HT-29 (cell line): ENCODE results near the gene KIAA1191. TPM values are rescaled to one million over a fixed set of nuclear protein-coding genes. Genes with fewer than 3 reads are reported as not detected.

Experiments used
- DNase-seq: peaks from one replicate; pipeline ENCODE4 v3.0.0-alpha.2; 2015; ENCODE audit warnings: low spot score
- total RNA-seq: library from RNA; depleted of rRNA; stranded (reverse); fragments of >200 nt; shearing (Covaris generic); gene quantifications from 2 replicates; pipeline ENCODE4 v1.2.3, GENCODE V29; 2014

The KIAA1191 gene
- total RNA-seq, 1 experiment from 2014 or later, result 53.5 TPM

- no peak for DNase-seq
Measured at GRCh38 chr5:176365351-176366231, 4.0 kb upstream of the KIAA1191 start, which contains the start of gene ARL10. TSS of gene ARL10 (plus strand) at chr5:176365487. CDS start at chr5:176365564, 77 bp downstream.

DNA sequence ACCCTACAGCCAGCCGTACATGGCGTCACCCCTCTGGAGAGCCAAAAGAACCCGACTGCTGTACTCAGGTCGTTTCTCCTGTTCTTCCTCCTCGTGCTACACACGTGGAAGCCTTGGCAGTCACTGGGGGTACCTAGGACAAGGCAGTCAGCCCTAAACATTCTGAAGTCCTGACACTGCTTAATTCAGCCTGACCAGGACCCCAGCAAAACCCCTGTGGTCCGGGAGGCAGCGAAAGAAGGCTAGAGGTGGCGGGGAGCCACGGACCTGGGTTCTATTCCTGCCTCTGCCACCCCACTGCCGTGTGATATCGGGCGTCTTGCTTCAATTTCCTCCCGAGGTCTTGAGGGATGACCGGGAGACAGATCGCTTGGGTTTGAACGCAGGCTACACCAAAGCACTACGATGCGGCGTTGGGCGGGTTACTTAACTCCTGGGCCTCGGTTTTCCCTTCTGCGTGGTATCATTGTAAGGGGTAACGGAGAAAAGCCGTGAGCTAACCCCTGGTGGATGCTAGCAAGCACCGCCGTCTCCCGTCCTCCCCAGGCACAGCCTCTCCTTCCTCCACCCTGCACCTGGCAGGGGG is 3.3 kb upstream of the KIAA1191 start:
- DNase-seq, result no peak

DNA sequence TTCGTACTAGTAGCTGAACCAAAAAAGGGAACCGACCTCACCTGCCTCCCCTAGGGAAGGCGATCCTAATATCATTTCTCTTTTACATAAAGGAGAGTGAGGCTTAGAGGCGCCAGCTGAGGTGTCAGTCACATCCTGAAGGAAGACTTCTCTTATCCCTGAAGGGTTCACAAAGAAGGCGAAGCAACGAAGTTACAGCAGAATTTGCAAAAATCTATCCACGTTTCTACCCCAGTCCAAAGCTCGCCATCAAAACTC is 598 bp upstream of the KIAA1191 start:
- DNase-seq, result no peak

DNA sequence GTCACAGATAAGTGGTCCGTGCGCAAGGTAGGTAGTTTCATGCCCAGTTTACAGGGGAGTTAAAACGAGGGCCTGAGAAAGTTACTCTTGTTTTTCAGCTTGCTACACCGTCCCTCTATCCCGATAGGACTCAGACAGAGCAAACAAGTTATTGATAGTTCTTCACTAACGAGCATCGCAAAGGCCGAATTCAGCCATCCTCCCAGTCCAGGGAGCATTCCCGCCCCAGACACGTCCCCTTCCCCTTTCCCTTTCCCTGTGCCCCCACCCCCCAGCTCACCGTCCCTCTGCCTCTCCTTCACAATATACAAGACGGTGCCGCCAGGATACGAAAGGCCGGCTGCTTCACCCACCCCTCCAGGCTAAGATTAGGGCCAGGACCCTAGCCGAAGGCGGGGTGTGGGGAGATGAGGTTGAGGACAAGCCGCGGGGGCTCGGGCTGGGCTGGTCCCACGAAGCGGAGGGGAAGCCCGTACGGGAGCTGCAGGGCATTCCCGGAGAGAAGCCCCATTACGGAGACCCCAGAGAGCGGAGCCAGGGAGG is 599 bp downstream of the KIAA1191 start:
- DNase-seq, result peak; percentile 7

- DNase-seq, result no peak
Measured at GRCh38 chr5:176359658-176360057, 1.9 kb downstream of the KIAA1191 start.

GRCh38 chr5:176356179-176356566 is 5.4 kb downstream of the KIAA1191 start:
- no peak for DNase-seq

DNA sequence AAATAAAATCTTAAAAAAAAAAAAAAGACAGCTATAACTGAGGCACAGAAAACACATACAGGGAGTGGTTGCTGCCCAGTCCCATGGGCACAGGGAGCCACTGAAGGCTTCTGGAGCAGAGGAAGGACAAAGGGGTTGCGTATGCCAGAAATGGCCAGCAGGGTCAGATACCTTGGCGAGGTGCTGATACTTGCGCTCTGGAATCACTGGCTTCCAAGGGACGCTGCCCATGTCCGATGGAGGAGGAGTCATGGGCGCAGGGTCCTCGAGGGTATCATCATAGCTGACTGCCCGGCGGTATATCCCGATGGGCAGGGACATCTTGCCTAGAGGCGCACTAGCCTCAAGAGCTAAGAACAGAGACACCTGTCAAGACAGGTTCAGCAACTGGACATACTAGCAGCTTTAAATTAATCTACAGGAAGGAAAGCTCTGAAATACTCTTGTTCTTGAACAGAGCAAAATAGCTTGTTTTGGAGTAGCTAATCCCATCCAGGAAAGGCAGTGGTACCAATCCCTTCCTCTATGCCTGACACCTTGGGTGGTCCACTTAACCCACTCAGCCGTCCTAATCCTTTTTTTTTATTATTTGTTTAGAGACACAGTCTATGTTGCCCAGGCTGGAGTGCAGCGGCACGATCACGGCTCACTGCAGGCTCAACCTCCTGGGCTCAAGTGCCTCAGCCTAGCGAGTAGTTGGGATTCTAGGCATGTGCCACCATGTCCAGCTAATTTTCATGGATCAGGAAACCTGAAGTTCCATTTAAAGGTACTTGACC is 6.0 kb downstream of the KIAA1191 start:
- no peak for DNase-seq

GRCh38 chr5:176353533-176353932 is 8.0 kb downstream of the KIAA1191 start:
- no peak for DNase-seq

DNA sequence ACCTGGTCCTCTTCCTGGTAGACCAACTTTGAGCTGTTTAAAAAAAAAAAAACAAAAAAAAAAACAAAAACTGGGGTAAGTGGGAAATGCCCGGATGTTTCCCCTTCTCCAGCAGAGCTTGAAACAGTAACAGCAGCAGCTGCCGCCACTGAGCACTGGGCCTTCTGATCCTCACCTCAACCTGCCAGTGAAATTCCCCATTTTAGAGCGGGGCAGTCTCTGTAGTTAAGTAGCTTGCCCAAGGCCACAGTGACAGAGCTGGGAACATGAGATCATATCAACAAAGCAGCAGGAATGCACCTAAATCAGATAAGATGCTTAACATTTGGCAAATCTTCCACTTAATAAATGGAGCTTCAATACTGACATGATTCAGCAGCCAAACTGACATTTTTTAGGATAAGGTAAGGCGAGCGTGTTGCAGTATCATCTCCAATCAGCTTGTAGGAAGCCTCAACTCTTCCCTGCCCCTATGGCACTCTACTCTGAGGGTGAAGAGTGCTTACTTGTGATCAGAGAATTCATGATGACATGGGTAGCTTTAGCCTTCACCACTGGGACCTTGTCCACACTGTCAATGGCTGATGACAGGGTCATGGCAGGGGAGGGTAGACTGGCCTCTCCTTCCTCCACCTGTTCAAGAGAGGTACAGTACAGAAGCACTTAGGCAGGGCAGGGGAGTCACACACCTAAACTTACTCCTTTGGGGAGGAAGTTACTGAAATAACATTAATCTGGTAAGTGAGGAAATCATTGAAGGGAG is 9.3 kb downstream of the KIAA1191 start:
- no peak for DNase-seq

DNA sequence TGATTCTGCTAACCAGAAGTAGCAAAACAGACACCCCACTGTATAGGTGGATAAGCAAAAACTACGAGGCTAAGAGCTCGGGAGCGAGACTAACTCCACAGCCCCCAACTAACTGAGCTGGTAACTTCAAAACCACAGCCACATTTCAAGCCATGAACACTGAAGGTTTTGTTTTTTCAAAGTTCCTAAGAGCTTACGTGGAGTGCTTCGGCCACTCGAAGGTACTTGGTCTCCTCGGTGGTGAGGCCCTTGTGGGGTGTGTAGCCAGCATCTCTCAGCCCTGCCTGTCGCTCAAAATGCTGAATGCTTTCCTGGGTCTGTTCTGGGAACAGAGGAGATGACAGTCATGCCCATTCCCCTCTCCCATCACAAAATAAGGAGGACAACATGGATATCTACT is 11.1 kb downstream of the KIAA1191 start:
- DNase-seq, result no peak

GRCh38 chr5:176342766-176343458 is 18.7 kb downstream of the KIAA1191 start:
- no peak for DNase-seq

GRCh38 chr5:176342158-176342483 is 19.4 kb downstream of the KIAA1191 start:
- DNase-seq, result no peak

DNA sequence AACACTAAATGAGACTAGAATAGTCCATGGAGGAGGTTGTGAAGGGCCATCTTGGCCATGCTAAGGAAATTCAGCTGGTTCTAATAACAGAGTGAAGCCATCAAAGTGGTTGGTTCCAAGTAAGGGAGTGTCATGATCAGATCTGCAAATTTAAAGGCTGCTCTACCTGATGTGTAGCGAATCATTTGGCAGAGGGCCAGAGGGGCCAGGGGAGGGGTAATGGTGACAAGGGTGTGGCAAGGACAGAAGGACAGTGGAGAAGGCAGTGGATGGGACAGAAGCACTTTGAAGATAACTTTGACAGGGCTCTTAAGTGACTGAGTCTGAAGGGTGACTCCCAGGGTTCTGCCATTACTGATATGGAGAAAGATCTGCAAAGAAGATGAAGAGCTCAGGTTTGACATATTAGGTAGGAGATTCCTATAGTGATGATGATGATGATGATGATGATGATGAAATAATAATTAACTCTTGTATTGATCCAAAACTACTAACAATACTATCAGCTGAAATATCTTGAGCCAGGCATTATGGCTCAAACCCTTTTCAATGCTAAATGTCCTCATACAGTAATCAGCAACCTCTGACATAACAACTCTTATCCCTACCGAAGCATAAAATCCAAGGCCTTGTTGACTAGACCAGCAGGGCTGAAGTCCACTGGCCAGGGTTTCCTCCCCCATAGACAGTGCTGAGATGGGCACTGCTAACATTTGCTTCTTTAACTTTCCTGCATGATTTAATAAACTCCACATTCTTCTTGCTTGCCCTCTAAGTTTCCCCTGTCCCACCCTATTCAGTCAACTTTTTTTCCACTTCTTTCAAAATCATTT is 20.0 kb downstream of the KIAA1191 start:
- no peak for DNase-seq

- DNase-seq, result no peak
Measured at GRCh38 chr5:176339304-176339703, 22.3 kb downstream of the KIAA1191 start.

GRCh38 chr5:176337913-176338312 is 23.7 kb downstream of the KIAA1191 start:
- DNase-seq, result no peak

- DNase-seq, result no peak
Measured at GRCh38 chr5:176334031-176334770, 27.4 kb downstream of the KIAA1191 start.

GRCh38 chr5:176320577-176320976 is 41.0 kb downstream of the KIAA1191 start:
- DNase-seq, result no peak

DNA sequence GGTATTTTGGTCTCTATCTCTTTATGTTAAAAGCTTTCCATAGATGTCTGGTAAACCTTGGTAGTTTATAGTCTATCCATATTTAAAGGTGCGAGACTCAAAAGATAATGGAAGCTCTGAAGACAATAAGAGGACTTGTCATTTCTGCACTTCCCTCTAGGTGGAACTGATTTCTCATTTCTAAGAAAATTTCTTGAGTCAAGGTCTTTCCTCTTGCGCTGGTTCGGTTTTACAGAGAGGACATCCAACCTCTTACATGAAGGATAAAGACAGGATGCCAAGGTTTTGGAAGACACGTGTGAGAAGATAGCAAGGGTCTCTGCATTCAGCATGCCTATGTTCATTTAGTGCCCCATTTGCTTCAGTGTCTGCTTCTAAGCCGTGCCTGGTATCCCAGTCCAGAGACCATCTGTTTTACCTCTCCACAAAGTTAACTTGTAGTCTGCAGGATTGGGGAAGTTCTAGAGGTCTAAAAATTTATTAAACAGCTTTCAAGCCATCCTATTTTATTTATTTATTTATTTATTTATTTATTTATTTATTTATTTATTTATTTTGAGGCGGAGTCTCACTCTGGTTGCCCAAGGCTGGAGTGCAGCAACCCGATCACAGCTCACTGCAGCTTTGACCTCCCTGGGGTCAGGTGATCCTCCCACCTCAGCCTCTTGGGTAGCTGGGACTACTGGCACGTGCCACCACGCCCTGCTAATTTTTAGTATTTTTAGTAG is 41.6 kb downstream of the KIAA1191 start:
- DNase-seq, result peak; percentile 18
